Activated CD4-positive, alpha-beta T cell treated with anti-CD3 and anti-CD28 coated beads for 24 hours (primary cell): ENCODE results near the gene ECI2.
"Not testable (repeated sequence)": the region's sequence is repeated elsewhere in the genome, so short reads cannot be mapped to it uniquely, and the experiment has no call there.

ENCODE experiments used
- DNase-seq, 2 donors: peaks; one replicate each; pipeline ENCODE4 v3.0.0-alpha.2; 2020; ENCODE audit warnings: low read depth in 2 of 2

The ECI2 gene

GRCh38 chr6:4102687-4103244 lies 32.6 kb downstream of the ECI2 start:
- no peak for DNase-seq

GRCh38 chr6:4101298-4101697 lies 34.1 kb downstream of the ECI2 start:
- no peak for DNase-seq

DNA sequence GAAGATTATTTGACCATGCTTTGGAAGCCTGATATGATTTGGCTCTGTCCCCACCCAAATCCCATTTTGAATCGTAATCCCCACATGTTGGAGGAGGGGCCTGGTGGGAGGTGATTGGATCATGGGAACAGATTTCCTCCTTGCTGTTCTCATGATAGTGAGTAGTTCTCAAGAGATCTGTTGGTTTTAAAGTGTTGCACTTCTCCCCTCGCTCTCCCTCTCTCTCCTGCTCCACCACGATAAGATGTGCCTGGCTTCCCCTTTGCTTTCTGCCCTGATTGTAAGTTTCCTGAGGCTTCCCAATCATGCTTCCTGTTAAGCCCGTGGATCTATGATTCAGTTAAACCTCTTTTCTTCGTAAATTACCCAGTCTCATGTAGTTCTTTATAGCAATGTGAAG lies 34.7 kb downstream of the ECI2 start:
- DNase-seq: no peak

GRCh38 chr6:4093288-4093687 lies 42.1 kb downstream of the ECI2 start:
- no peak for DNase-seq

GRCh38 chr6:4091941-4092340 lies 43.4 kb downstream of the ECI2 start:
- DNase-seq: no peak

DNA sequence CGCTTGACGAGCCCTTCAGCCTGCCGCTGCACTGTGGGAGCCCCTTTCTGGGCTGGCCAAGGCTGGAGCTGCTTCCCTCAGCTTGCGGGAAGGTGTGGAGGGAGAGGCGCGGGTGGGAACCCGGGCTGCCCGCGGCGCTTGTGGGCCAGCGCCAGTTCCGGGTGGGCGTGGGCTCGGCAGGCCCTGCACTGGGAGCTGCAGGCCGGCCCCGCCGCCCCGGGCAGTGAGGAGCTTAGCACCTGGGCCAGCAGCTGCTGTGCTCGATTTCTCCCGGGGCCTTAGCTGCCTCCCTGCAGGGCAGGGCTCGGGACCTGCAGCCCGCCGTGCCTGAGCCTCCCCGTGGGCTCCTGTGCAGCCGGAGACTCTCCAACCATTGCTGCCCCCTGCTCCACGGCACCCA lies 45.3 kb downstream of the ECI2 start:
- not testable (repeated sequence) for DNase-seq

GRCh38 chr6:4088704-4089103 lies 46.7 kb downstream of the ECI2 start:
- no peak for DNase-seq

- DNase-seq: no peak
Measured at GRCh38 chr6:4085332-4085700, 50.1 kb downstream of the ECI2 start.

DNA sequence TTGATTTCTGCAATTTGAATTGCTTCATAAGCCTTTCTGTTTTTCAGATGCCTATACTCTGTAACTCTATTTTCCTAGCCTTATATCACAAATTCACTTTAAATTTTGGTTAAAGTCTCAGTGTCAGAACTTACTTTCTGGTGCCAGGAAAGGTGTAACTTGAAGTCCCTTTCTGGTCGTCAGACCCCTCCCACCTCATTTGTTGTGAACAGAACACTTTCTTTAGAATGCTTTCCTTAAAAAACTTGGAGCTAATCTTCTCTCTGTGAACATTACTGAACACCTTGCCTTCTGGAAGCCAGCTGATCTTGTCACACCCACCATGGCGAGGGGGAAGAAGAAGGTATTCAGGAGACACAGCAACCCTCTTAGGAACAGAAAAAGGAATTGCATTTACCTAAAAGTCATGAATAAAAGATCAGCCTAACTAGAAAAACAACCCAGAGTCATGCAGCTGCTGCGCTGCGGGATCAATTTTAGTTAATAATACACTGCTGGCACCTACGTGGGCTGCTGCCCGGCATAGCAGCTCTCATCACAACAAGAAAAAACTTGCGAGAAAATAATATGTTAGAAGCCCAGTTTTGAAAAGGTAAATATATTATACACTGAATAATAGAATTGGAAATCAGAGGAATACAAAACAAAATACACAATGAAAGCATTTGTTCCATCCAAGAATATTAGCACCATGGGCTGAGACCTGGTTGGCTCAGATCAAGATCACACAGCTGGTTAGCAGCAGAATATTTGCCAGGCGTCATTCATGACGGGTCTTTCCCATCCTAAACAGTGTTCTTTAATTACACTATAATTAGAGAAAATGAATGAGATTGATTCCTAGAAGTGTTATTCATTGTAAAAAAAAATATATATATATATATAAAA lies 50.7 kb downstream of the ECI2 start:
- no peak for DNase-seq

DNA sequence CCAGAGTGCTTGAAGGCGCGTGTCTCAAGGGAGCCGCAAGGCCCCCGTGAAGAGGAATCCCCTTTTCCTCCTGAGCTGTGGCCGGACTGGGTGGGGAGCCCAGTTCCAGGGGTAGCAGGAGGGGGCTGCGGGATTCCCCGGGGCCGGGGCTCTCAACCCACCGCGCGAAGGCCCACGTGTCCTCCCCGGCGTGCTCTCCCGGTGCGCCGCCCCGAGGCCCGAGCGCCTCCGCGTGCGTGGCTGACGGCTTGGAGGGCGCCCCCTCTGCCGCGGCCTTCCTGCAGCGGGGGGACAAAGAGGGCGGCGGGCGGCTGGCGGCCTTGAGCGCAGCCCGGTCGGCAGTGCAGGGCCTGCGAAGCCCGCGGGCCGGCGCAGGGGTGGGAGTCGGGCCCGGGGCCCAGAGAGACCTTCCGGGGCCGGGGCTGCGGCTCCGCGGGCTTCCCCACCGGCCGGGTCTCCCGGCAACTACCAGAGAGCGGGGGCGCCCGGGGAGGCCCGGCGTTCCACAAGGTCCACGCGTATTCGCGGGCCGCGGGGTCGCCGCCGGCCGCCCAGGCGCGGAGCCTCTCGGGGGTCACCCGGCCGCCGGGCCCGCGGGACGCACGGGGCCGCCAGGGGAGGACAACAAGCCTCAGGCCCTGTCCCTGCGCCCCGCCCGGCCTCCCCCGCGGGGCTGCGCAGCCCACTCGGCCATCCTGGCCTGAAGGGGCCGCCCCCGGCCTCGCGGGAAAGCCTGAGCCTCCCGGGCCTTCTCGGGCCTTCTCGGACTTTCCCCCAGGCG lies 56.5 kb downstream of the ECI2 start, which contains the start of gene FAM217A:
Gene FAM217A (minus strand): TSS at position 447 of the 781 bp plus-strand sequence. CDS start 1,723 bp downstream, outside the sequence.
- no peak for DNase-seq

GRCh38 chr6:4074478-4075235 lies 60.7 kb downstream of the ECI2 start:
- no peak for DNase-seq

DNA sequence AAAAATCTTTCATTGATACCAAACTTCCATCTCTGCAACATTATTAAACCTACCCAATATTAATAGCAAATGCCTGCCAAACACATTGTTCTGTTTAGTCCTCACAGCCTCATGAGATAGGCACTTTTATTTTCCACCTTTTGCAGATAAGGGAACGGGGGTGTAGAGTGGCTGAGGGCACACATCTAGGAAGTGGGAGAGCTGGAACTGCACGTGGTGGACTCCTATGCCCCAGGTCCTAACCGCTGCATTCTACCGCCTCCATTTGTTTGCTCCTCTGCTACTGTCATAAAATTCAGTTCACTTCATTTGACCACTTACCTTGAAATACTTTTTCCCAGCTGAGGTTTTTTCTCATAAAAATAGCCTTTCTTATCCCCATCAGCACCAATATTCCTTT lies 64.0 kb downstream of the ECI2 start:
- DNase-seq: no peak

- DNase-seq: no peak
Measured at GRCh38 chr6:4069199-4069598, 66.2 kb downstream of the ECI2 start.

DNA sequence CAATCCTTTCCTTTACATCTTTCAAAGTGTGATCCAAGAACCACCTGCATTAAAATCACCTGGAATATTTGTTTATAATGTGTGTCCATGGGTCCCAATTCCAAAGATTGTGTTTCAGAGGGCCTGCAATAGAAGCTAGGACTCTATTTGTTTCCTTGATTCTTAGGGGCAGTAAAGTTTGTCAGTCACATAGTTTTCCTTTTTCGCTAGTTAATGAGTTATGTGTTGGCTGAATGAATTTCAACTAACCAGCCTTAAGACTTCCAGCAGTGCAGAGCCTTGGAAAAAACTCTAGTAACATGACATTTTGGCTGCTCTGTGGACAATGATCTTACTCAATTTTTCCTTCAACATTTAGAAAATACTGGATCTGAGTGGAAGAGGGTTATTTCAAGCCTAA lies 67.7 kb downstream of the ECI2 start:
- no peak for DNase-seq

- no peak for DNase-seq
Measured at GRCh38 chr6:4066029-4066755, 69.2 kb downstream of the ECI2 start.
